H9 (cell line): ENCODE measurements around the gene GSN. TPM values are rescaled to one million over a fixed set of nuclear protein-coding genes. Genes with fewer than 3 reads are reported as not detected.

ENCODE experiments used
- DNase-seq: peaks from one replicate; pipeline ENCODE4 v3.0.0-alpha.2; 2017
- H2AFZ ChIP-seq: one replicate; pipeline ENCODE4 v1.6.1; 2013; ENCODE audit warnings: mild to moderate bottlenecking, low read length, control low read depth, moderate library complexity
- H2AK5ac ChIP-seq: 2 replicates; pipeline ENCODE4 v1.6.1; 2013; ENCODE audit warnings: low read length, control low read depth, mixed read lengths; ENCODE audit not compliant: insufficient read length
- H2BK120ac ChIP-seq: one replicate; pipeline ENCODE4 v1.6.1; 2013; ENCODE audit warnings: low read depth, mild to moderate bottlenecking, low read length, control low read depth, inconsistent platforms; ENCODE audit not compliant: poor library complexity, severe bottlenecking
- H2BK12ac ChIP-seq: 2 replicates; pipeline ENCODE4 v1.6.1; 2013; ENCODE audit warnings: low read length, control low read depth, mixed read lengths, low read depth; ENCODE audit not compliant: insufficient read length
- H2BK15ac ChIP-seq: 2 replicates; pipeline ENCODE4 v1.6.1; 2013; ENCODE audit warnings: low read depth, low read length, control low read depth
- H2BK20ac ChIP-seq: one replicate; pipeline ENCODE4 v1.6.1; 2013; ENCODE audit warnings: low read depth, mild to moderate bottlenecking, low read length, control low read depth, inconsistent platforms; ENCODE audit not compliant: poor library complexity, severe bottlenecking
- H2BK5ac ChIP-seq: 2 replicates; pipeline ENCODE4 v1.6.1; 2013; ENCODE audit warnings: low read length, control low read depth, mixed read lengths; ENCODE audit not compliant: insufficient read length
- H3K14ac ChIP-seq: 2 replicates; pipeline ENCODE4 v1.6.1; 2013; ENCODE audit warnings: low read length, control low read depth; ENCODE audit not compliant: insufficient read depth
- H3K18ac ChIP-seq: 2 replicates; pipeline ENCODE4 v1.6.1; 2013; ENCODE audit warnings: low read depth, mild to moderate bottlenecking, mixed read lengths, low read length, control low read depth; ENCODE audit not compliant: insufficient read length
- H3K23ac ChIP-seq: 2 replicates; pipeline ENCODE4 v1.6.1; 2013; ENCODE audit warnings: low read length, control low read depth, mixed read lengths, low read depth; ENCODE audit not compliant: insufficient read length
- H3K23me2 ChIP-seq: 2 replicates; pipeline ENCODE4 v1.6.1; 2013; ENCODE audit warnings: low read depth, mild to moderate bottlenecking, mixed read lengths, low read length, control low read depth; ENCODE audit not compliant: insufficient read length, poor library complexity, severe bottlenecking
- H3K27ac ChIP-seq: 2 replicates; pipeline ENCODE4 v1.5.1; 2013; ENCODE audit warnings: low read length, control low read depth, mixed read lengths, low read depth; ENCODE audit not compliant: insufficient read length
- H3K27me3 ChIP-seq: 2 replicates; pipeline ENCODE4 v1.6.1; 2013; ENCODE audit warnings: low read length, control low read depth, inconsistent platforms; ENCODE audit not compliant: insufficient read depth
- H3K4ac ChIP-seq: 2 replicates; pipeline ENCODE4 v1.6.1; 2013; ENCODE audit warnings: low read depth, mild to moderate bottlenecking, control low read depth, inconsistent platforms, low read length, moderate library complexity
- H3K4me1 ChIP-seq: 2 replicates; pipeline ENCODE4 v1.6.1; 2013; ENCODE audit warnings: low read length, control low read depth, inconsistent platforms; ENCODE audit not compliant: insufficient read depth
- H3K4me2 ChIP-seq: 2 replicates; pipeline ENCODE4 v1.6.1; 2013; ENCODE audit warnings: low read length, control low read depth, mixed read lengths; ENCODE audit not compliant: insufficient read length, insufficient read depth
- H3K56ac ChIP-seq: 2 replicates; pipeline ENCODE4 v1.6.1; 2013; ENCODE audit warnings: low read depth, mild to moderate bottlenecking, mixed read lengths, low read length, control low read depth; ENCODE audit not compliant: insufficient read length
- H3K79me1 ChIP-seq: 2 replicates; pipeline ENCODE4 v1.6.1; 2013; ENCODE audit warnings: low read depth, mild to moderate bottlenecking, moderate library complexity, low read length, control low read depth, inconsistent platforms; ENCODE audit not compliant: insufficient read depth, poor library complexity, severe bottlenecking
- H3K79me2 ChIP-seq: 2 replicates; pipeline ENCODE4 v1.6.1; 2013; ENCODE audit warnings: low read length, control low read depth, inconsistent platforms; ENCODE audit not compliant: insufficient read depth
- H3K9ac ChIP-seq: 2 replicates; pipeline ENCODE4 v1.6.1; 2013; ENCODE audit warnings: low read length, control low read depth, mixed read lengths; ENCODE audit not compliant: insufficient read length; ENCODE audit errors: extremely low read depth
- H3K9me3 ChIP-seq: one replicate; pipeline ENCODE4 v1.6.1; 2013; ENCODE audit warnings: low read depth, low read length, inconsistent platforms; ENCODE audit not compliant: control insufficient read depth
- H3T11ph ChIP-seq: one replicate; pipeline ENCODE4 v1.6.1; 2013; ENCODE audit warnings: mild to moderate bottlenecking, low read length, control low read depth, inconsistent platforms
- H4K20me1 ChIP-seq: one replicate; pipeline ENCODE4 v1.6.1; 2013; ENCODE audit not compliant: control insufficient read depth, insufficient read length, insufficient read depth
- H4K5ac ChIP-seq: 2 replicates; pipeline ENCODE4 v1.6.1; 2013; ENCODE audit warnings: low read depth, mild to moderate bottlenecking, mixed read lengths, low read length, control low read depth; ENCODE audit not compliant: insufficient read length
- H4K8ac ChIP-seq: replicated peaks from 2 replicates; pipeline ENCODE4 v1.6.1; 2013; ENCODE audit warnings: low read length, control low read depth, mixed read lengths, low read depth; ENCODE audit not compliant: insufficient read length
- H4K91ac ChIP-seq: 2 replicates; pipeline ENCODE4 v1.6.1; 2013; ENCODE audit warnings: low read depth, mild to moderate bottlenecking, moderate library complexity, mixed read lengths, low read length, control low read depth; ENCODE audit not compliant: insufficient read length
- H3K27ac Mint-ChIP-seq, 3 experiments: 2 replicates in 2 of 3; 3 replicates in 1 of 3; pipeline ENCODE4 v1.8.0; 2020 to 2021; ENCODE audit warnings: mixed read lengths in 3 of 3, mild to moderate bottlenecking in 1 of 3, moderate library complexity in 1 of 3
- H3K27me3 Mint-ChIP-seq: 2 replicates; pipeline ENCODE4 v1.8.0; 2021; ENCODE audit warnings: low read depth, mild to moderate bottlenecking, moderate library complexity, mixed read lengths
- H3K36me3 Mint-ChIP-seq, 3 experiments: 2 replicates in 2 of 3; 3 replicates in 1 of 3; pipeline ENCODE4 v1.8.0; 2020 to 2021; ENCODE audit warnings: low read depth in 3 of 3, mixed read lengths in 3 of 3; ENCODE audit not compliant: insufficient read depth in 1 of 3
- H3K4me1 Mint-ChIP-seq, 2 experiments: 2 replicates each; pipeline ENCODE4 v1.8.0; 2020; ENCODE audit warnings: mixed read lengths in 2 of 2
- H3K4me3 Mint-ChIP-seq, 2 experiments: 2 replicates in 1 of 2; 3 replicates in 1 of 2; pipeline ENCODE4 v1.8.0; 2020 to 2021; ENCODE audit warnings: mild to moderate bottlenecking in 2 of 2, mixed read lengths in 2 of 2, moderate library complexity in 1 of 2
- H3K9me3 Mint-ChIP-seq, 2 experiments: 2 replicates in 1 of 2; 3 replicates in 1 of 2; pipeline ENCODE4 v1.8.0; 2020; ENCODE audit warnings: mild to moderate bottlenecking in 2 of 2, mixed read lengths in 2 of 2, moderate library complexity in 1 of 2
- CTCF ChIP-seq: fragments of 200-600 bp; sonication (generic); conservative IDR thresholded peaks from 3 replicates; pipeline ENCODE4 v1.8.0; 2021; ENCODE audit warnings: antibody characterized with exemption, mild to moderate bottlenecking
- WGBS: extraction: QIAGEN DNeasy Blood & Tissue Kit; methylation state at CpG from one replicate; pipeline ENCODE4 v1.1.7; 2013; ENCODE audit warnings: missing lambda C conversion rate, low lambda C conversion rate, mixed read lengths; ENCODE audit not compliant: insufficient read length; ENCODE audit errors: extremely low coverage; 5-methylcytosine and 5-hydroxymethylcytosine counted together
- total RNA-seq: library from RNA; stranded (reverse); gene quantifications from 2 replicates; pipeline ENCODE4 v1.2.1, GENCODE V29; 2021

The GSN gene
- total RNA-seq, 1 experiment from 2014 or later, result 14.9 TPM

GRCh38 chr9:121282277-121283079 lies 14.5 kb downstream of the GSN start:
- no peaks in the 10 kb centered on the region for H3K79me2 ChIP-seq
- Mint-ChIP-seq H3K4me1 (peaks cover 40 to 44% of the 10 kb centered on the region in 2 experiments), H3K9me3 (no peaks in the 10 kb centered on the region; a peak in 1 of 5 replicates), H3K27me3 (peaks cover 98% of the 10 kb centered on the region), H3K36me3 (peaks cover 0 to 3% (median 2%) of the 10 kb centered on the region in 3 experiments; a peak in 4 of 7 replicates), H3K27ac (no peak overlapping the region), H3K4me3 (no peak overlapping the region)
- H2BK12ac ChIP-seq, result no peak overlapping the region
- no peak overlapping the region for H4K91ac ChIP-seq
- WGBS, result no CpG with 5 or more reads among the region's 13 CpGs
- H2BK5ac ChIP-seq, result no peak overlapping the region
- no peak overlapping the region for H2BK15ac ChIP-seq
- no peak overlapping the region for H3T11ph ChIP-seq
- H2AK5ac ChIP-seq, result no peak overlapping the region
- no peak for TF ChIP-seq CTCF
- no peak overlapping the region for H2BK20ac ChIP-seq
- peaks cover 10% of the 10 kb centered on the region; the same call in 1 of the 2 replicates for H3K4me1 ChIP-seq
- DNase-seq, result no peak
- H3K4me2 ChIP-seq, result no peak overlapping the region
- H4K20me1 ChIP-seq, result no peaks in the 10 kb centered on the region
- H4K8ac ChIP-seq, result no peak overlapping the region
- no peak overlapping the region for H4K5ac ChIP-seq
- H3K79me1 ChIP-seq, result no peaks in the 10 kb centered on the region
- H2AFZ ChIP-seq, result no peak overlapping the region
- no peak overlapping the region for H3K9ac ChIP-seq
- H3K27ac ChIP-seq, result no peak overlapping the region
- no peak overlapping the region for H3K56ac ChIP-seq
- H3K9me3 ChIP-seq, result no peaks in the 10 kb centered on the region
- no peak overlapping the region for H3K14ac ChIP-seq
- no peak overlapping the region for H3K18ac ChIP-seq
- H3K4ac ChIP-seq, result no peak overlapping the region
- no peak overlapping the region for H3K23ac ChIP-seq
- H3K23me2 ChIP-seq, result peaks cover 6% of the 10 kb centered on the region
- H3K27me3 ChIP-seq, result peaks cover 62% of the 10 kb centered on the region; the same call in 1 of the 2 replicates
- no peak overlapping the region for H2BK120ac ChIP-seq
